Mesenchymal stem cell (in vitro differentiated cells and primary cell): ENCODE results near the gene KIF26A.

Experiments
- DNase-seq: peaks from one replicate; pipeline ENCODE4 v3.0.0-alpha.2; 2013
- H2AFZ ChIP-seq: one replicate; pipeline ENCODE4 v1.6.1; 2013; ENCODE audit warnings: low read depth, mild to moderate bottlenecking, control low read depth, inconsistent platforms, low read length, moderate library complexity
- H2AK5ac ChIP-seq: 2 replicates; pipeline ENCODE4 v1.6.1; 2013; ENCODE audit warnings: low read length, moderate library complexity, mild to moderate bottlenecking, inconsistent platforms; ENCODE audit not compliant: severe bottlenecking
- H2BK120ac ChIP-seq: one replicate; pipeline ENCODE4 v1.6.1; 2013; ENCODE audit warnings: low read depth, mild to moderate bottlenecking, inconsistent platforms, low read length, moderate library complexity
- H2BK12ac ChIP-seq, 2 experiments: one replicate each; pipeline ENCODE4 v1.6.1; 2013; ENCODE audit warnings: inconsistent platforms in 2 of 2, low read length in 2 of 2, mild to moderate bottlenecking in 2 of 2, moderate library complexity in 2 of 2, control low read depth in 1 of 2
- H2BK15ac ChIP-seq: one replicate; pipeline ENCODE4 v1.6.1; 2013; ENCODE audit warnings: mild to moderate bottlenecking, low read depth, inconsistent platforms; ENCODE audit not compliant: poor library complexity, severe bottlenecking
- H2BK5ac ChIP-seq: 2 replicates; pipeline ENCODE4 v1.6.1; 2013; ENCODE audit warnings: low read depth, mild to moderate bottlenecking, low read length, control low read depth, inconsistent platforms; ENCODE audit not compliant: poor library complexity, severe bottlenecking
- H3K14ac ChIP-seq, 2 experiments: one replicate each; pipeline ENCODE4 v1.6.1; 2013; ENCODE audit warnings: inconsistent platforms in 2 of 2, low read length in 2 of 2, control low read depth in 1 of 2, mild to moderate bottlenecking in 1 of 2, moderate library complexity in 1 of 2
- H3K18ac ChIP-seq, 2 experiments: one replicate each; pipeline ENCODE4 v1.6.1; 2013; ENCODE audit warnings: inconsistent platforms in 2 of 2, low read length in 2 of 2, control low read depth in 1 of 2, low read depth in 1 of 2, mild to moderate bottlenecking in 1 of 2
- H3K23ac ChIP-seq, 2 experiments: one replicate each; pipeline ENCODE4 v1.6.1; 2013; ENCODE audit warnings: inconsistent platforms in 2 of 2, low read length in 2 of 2, mild to moderate bottlenecking in 2 of 2, moderate library complexity in 2 of 2, control low read depth in 1 of 2
- H3K27ac ChIP-seq: 2 replicates; pipeline ENCODE4 v1.5.1; 2013; ENCODE audit warnings: mild to moderate bottlenecking, moderate library complexity, low read length, control low read depth, inconsistent platforms; ENCODE audit not compliant: poor library complexity, severe bottlenecking
- H3K27me3 ChIP-seq, 2 experiments: 2 replicates each; pipeline versions ENCODE4 v1.6.1 to v1.7.0; 2013; ENCODE audit warnings: low read length in 2 of 2, mild to moderate bottlenecking in 2 of 2, moderate library complexity in 2 of 2, control low read depth in 1 of 2, inconsistent platforms in 1 of 2; ENCODE audit not compliant: control insufficient read depth in 1 of 2, insufficient read depth in 1 of 2
- H3K36me3 ChIP-seq, 2 experiments: 2 replicates each; pipeline versions ENCODE4 v1.6.1 to v1.7.0; 2013; ENCODE audit warnings: low read length in 2 of 2, control low read depth in 1 of 2, inconsistent platforms in 1 of 2, low read depth in 1 of 2, mild to moderate bottlenecking in 1 of 2; ENCODE audit not compliant: insufficient read depth in 2 of 2, control insufficient read depth in 1 of 2
- H3K4ac ChIP-seq, 2 experiments: one replicate each; pipeline ENCODE4 v1.6.1; 2013; ENCODE audit warnings: inconsistent platforms in 2 of 2, low read length in 2 of 2, mild to moderate bottlenecking in 2 of 2, moderate library complexity in 2 of 2, control low read depth in 1 of 2, low read depth in 1 of 2
- H3K4me1 ChIP-seq: 2 replicates; pipeline ENCODE4 v1.6.1; 2013; ENCODE audit warnings: low read depth, low read length, control low read depth; ENCODE audit not compliant: control insufficient read depth, insufficient read depth
- H3K4me2 ChIP-seq: 2 replicates; pipeline ENCODE4 v1.6.1; 2013; ENCODE audit warnings: low read length, mild to moderate bottlenecking, inconsistent platforms; ENCODE audit not compliant: poor library complexity, severe bottlenecking
- H3K4me3 ChIP-seq, 2 experiments: 2 replicates each; pipeline versions ENCODE4 v1.5.1 to v1.7.0; 2013; ENCODE audit warnings: low read length in 2 of 2, mild to moderate bottlenecking in 2 of 2, control low read depth in 1 of 2, low read depth in 1 of 2; ENCODE audit not compliant: insufficient read depth in 1 of 2
- H3K79me1 ChIP-seq: replicated peaks from 2 replicates; pipeline ENCODE4 v1.6.1; 2013; ENCODE audit warnings: mild to moderate bottlenecking, control low read depth, low read length, inconsistent platforms; ENCODE audit not compliant: poor library complexity, severe bottlenecking
- H3K9ac ChIP-seq: 2 replicates; pipeline ENCODE4 v1.7.0; 2013; ENCODE audit warnings: mild to moderate bottlenecking, low read length, moderate library complexity
- H3K9me3 ChIP-seq: 2 replicates; pipeline ENCODE4 v1.7.0; 2013; ENCODE audit warnings: mild to moderate bottlenecking, low read length; ENCODE audit not compliant: control insufficient read depth
- H4K8ac ChIP-seq: one replicate; pipeline ENCODE4 v1.6.1; 2013; ENCODE audit warnings: inconsistent platforms, mild to moderate bottlenecking, low read length, moderate library complexity
- H4K91ac ChIP-seq: one replicate; pipeline ENCODE4 v1.6.1; 2013; ENCODE audit warnings: mild to moderate bottlenecking, low read length, inconsistent platforms
- WGBS: methylation state at CpG from one replicate; pipeline ENCODE4 v1.1.7; 2013; ENCODE audit warnings: mixed read lengths; 5-methylcytosine and 5-hydroxymethylcytosine counted together

KIF26A gene

GRCh38 chr14:104222396-104223036 is 84.1 kb downstream of the KIF26A start:
- Histone ChIP-seq H3K18ac (no peak overlapping the region), H2AFZ (no peak overlapping the region), H3K36me3 (peaks cover 0 to 3% of the 10 kb centered on the region in 2 experiments), H3K79me1 (no peaks in the 10 kb centered on the region), H3K4me1 (no peaks in the 10 kb centered on the region), H2BK5ac (no peak overlapping the region), H2AK5ac (no peak overlapping the region), H3K9me3 (peaks cover under 1% of the 10 kb centered on the region), H2BK12ac (no peak overlapping the region), H3K4me2 (no peak overlapping the region), H3K4me3 (no peak overlapping the region), H3K23ac (no peak overlapping the region), H4K8ac (no peak overlapping the region), H3K27ac (no peak overlapping the region), H3K4ac (peak overlapping the region in 1 of 2 experiments; percentile 77), H3K27me3 (peaks cover 0 to 27% of the 10 kb centered on the region in 2 experiments), H2BK15ac (no peak overlapping the region), H3K9ac (no peak overlapping the region), H2BK120ac (no peak overlapping the region), H4K91ac (peak overlapping the region; percentile 55), H3K14ac (no peak overlapping the region)
- 93% methylated on average over 11 of the region's 11 CpGs for WGBS
- DNase-seq: no peak

DNA sequence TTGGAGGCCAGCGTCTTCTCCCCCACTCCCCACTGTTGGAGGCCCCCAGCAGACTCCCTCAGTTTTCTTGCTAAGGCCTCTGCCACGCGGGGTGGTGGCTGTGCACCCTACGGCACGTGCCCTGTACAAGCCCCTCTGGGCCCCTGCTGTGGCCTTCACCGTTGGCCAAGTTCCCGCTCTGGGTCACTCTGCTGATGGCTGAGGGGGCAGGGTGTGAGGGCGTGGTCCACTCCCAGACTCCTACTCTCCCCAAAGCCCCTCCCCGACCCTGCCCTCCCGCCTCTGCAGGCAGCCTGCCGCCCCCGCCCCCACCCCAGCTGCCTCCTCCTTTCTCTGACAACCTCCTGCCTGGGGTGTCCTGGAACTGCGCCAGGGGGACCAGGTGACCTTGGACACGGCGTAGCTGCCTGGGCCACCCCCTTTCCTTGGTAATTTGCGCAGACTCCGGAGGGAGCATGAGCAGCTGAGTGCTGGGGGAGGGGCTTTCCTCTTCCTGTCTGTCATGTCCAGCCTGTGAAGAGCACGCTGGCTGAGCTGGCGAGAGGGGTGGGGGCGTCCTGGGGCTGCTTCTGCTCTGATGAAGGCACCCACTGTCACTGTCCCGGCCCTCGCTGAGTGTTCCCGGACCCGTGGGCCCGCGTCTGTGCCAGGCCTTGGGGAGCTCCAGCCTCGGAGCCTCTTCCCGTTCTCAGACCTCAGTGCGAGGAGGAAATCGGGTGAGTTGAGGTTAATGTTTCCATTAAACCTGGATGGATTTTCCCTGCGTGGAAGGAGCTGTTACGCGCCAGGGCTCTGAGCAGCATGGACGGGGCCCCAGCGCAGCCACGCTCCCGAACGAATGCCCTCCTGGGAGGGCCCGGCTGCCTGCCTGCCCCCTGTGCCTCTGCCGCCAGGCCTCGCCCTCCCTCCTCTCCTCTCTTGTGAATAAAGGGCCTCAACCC is 85.0 kb downstream of the KIF26A start:
- Histone ChIP-seq H4K91ac (peak overlapping the region; percentile 58), H2BK12ac (no peak overlapping the region), H3K4ac (no peak overlapping the region), H2BK15ac (no peak overlapping the region), H2BK5ac (no peak overlapping the region), H3K18ac (no peak overlapping the region), H2AK5ac (no peak overlapping the region), H3K4me1 (no peaks in the 10 kb centered on the region), H2AFZ (peak overlapping the region; percentile 24), H3K79me1 (no peaks in the 10 kb centered on the region), H3K9ac (no peak overlapping the region), H3K27me3 (peaks cover 0 to 27% of the 10 kb centered on the region in 2 experiments), H3K9me3 (peaks cover 6% of the 10 kb centered on the region), H2BK120ac (no peak overlapping the region), H3K36me3 (peaks cover 0 to 3% of the 10 kb centered on the region in 2 experiments), H3K4me2 (no peak overlapping the region), H3K4me3 (no peak overlapping the region), H4K8ac (peak overlapping the region; percentile 10), H3K14ac (no peak overlapping the region), H3K27ac (no peak overlapping the region), H3K23ac (no peak overlapping the region)
- peak; percentile 8 for DNase-seq
- WGBS: 30% methylated on average over 33 of the region's 41 CpGs

DNA sequence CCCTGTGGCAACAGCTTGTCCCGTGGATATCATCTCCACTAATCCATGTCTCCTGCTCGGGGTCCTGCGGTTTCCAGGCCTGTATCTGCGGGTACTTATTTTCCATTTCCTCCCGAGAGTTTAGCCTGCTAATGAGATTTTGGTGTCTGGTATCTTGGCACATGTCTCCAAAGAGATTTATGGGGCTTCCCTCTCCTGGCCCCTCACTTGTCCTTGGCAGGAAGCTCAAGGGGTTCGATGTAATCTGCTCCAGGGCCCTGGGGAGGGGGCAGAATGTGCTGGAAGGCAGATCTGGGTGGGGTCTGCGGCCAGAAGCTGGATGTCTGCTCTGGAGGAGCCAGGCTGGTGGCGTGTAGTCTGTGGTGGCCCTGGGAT is 85.7 kb downstream of the KIF26A start:
- H3K9me3 ChIP-seq: peaks cover 6% of the 10 kb centered on the region
- no peak overlapping the region for H2BK12ac ChIP-seq
- no peak overlapping the region for H2BK15ac ChIP-seq
- H3K4ac ChIP-seq: no peak overlapping the region
- H3K9ac ChIP-seq: no peak overlapping the region
- peak; percentile 28 for DNase-seq
- no peak overlapping the region for H3K27ac ChIP-seq
- no peak overlapping the region for H2BK120ac ChIP-seq
- no peak overlapping the region for H2BK5ac ChIP-seq
- H2AFZ ChIP-seq: no peak overlapping the region
- H4K8ac ChIP-seq: no peak overlapping the region
- H3K36me3 ChIP-seq: peaks cover 0 to 3% of the 10 kb centered on the region in 2 experiments
- no peak overlapping the region for H3K4me3 ChIP-seq
- H3K23ac ChIP-seq: no peak overlapping the region
- H3K14ac ChIP-seq: no peak overlapping the region
- H3K4me1 ChIP-seq: no peaks in the 10 kb centered on the region
- H3K18ac ChIP-seq: no peak overlapping the region
- H3K4me2 ChIP-seq: no peak overlapping the region
- no peak overlapping the region for H4K91ac ChIP-seq
- H2AK5ac ChIP-seq: no peak overlapping the region
- H3K27me3 ChIP-seq: peaks cover 0 to 25% of the 10 kb centered on the region in 2 experiments
- 9% methylated on average over 7 of the region's 8 CpGs for WGBS
- no peaks in the 10 kb centered on the region for H3K79me1 ChIP-seq
